ENCODE results near the gene ZCCHC12.

The ZCCHC12 gene

DNA sequence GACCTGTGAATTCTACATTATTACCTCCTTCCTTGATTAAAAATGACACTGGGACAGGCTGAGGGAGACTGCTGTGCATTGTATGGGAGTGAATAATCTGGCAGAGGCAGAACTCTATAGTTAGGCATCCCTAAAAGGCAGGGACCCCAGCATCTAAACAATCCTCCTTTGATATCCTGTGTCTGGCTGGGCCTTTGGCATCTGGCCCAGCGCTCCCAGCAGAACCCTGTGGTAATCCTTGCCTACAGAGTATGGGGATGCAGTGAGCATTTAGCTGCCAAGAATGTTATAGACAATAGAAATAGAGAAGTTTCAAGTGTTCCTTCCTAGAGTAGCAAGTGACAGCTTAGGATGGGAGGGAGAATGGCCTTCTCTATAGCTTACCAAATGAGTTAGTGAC is 38.5 kb downstream of the ZCCHC12 start (continued):
- no peak for TF ChIP-seq BACH2 (CRISPR knock-in tag; IDR thresholded peaks at IDR 0.05; ENCODE audit: borderline replicate concordance)
- TF ChIP-seq TCF4 (CRISPR knock-in tag; IDR thresholded peaks at IDR 0.05; ENCODE audit: borderline replicate concordance): no peak
- TF ChIP-seq ESRRG (CRISPR knock-in tag; IDR thresholded peaks at IDR 0.05): no peak

DNA sequence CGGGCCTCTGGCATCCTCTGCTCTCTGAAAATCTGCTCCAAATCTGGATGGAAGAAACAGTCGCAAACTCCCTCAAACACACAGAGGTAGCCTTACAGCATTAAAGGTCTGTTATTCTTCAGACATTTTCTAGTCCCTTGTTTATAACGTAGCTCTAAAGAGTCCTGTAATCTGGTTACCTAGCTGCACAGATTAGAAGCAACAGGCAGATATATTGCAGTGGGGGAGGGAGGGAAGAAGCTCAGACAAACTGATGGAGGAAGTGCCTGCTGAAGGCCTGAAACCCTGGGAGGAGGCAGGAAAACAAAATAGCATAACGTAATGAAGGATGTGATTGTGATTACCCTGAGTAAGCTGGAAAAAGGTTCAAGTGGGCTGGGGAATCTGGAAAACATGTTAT is 39.4 kb downstream of the ZCCHC12 start:
- TF ChIP-seq SNAI2 (CRISPR knock-in tag; IDR thresholded peaks at IDR 0.05) (no peak), ARNTL (CRISPR knock-in tag; IDR thresholded peaks at IDR 0.05; ENCODE audit: borderline replicate concordance, low read depth) (no peak), ZFP30 (CRISPR knock-in tag; IDR thresholded peaks at IDR 0.05) (no peak), BACH2 (CRISPR knock-in tag; IDR thresholded peaks at IDR 0.05; ENCODE audit: borderline replicate concordance) (no peak), ZC3H10 (CRISPR knock-in tag; IDR thresholded peaks at IDR 0.05) (no peak), ZNF70 (CRISPR knock-in tag; IDR thresholded peaks at IDR 0.05) (no peak), RARB (CRISPR knock-in tag; IDR thresholded peaks at IDR 0.05) (no peak), ZNF8 (CRISPR knock-in tag; IDR thresholded peaks at IDR 0.05) (no peak), ZFP3 (CRISPR knock-in tag; IDR thresholded peaks at IDR 0.05) (no peak), OSR1 (CRISPR knock-in tag; IDR thresholded peaks at IDR 0.05) (no peak)
- TF ChIP-seq, protein P1, sequence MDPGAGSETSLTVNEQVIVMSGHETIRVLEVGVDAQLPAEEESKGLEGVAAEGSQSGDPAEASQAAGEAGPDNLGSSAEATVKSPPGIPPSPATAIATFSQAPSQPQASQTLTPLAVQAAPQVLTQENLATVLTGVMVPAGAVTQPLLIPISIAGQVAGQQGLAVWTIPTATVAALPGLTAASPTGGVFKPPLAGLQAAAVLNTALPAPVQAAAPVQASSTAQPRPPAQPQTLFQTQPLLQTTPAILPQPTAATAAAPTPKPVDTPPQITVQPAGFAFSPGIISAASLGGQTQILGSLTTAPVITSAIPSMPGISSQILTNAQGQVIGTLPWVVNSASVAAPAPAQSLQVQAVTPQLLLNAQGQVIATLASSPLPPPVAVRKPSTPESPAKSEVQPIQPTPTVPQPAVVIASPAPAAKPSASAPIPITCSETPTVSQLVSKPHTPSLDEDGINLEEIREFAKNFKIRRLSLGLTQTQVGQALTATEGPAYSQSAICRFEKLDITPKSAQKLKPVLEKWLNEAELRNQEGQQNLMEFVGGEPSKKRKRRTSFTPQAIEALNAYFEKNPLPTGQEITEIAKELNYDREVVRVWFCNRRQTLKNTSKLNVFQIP (CRISPR knock-in tag; IDR thresholded peaks at IDR 0.05; ENCODE audit: borderline replicate concordance, low read depth): no peak
- TF ChIP-seq, protein P2, sequence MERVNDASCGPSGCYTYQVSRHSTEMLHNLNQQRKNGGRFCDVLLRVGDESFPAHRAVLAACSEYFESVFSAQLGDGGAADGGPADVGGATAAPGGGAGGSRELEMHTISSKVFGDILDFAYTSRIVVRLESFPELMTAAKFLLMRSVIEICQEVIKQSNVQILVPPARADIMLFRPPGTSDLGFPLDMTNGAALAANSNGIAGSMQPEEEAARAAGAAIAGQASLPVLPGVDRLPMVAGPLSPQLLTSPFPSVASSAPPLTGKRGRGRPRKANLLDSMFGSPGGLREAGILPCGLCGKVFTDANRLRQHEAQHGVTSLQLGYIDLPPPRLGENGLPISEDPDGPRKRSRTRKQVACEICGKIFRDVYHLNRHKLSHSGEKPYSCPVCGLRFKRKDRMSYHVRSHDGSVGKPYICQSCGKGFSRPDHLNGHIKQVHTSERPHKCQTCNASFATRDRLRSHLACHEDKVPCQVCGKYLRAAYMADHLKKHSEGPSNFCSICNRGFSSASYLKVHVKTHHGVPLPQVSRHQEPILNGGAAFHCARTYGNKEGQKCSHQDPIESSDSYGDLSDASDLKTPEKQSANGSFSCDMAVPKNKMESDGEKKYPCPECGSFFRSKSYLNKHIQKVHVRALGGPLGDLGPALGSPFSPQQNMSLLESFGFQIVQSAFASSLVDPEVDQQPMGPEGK (CRISPR knock-in tag; IDR thresholded peaks at IDR 0.05; ENCODE audit: borderline replicate concordance): no peak
- TF ChIP-seq, protein P3, sequence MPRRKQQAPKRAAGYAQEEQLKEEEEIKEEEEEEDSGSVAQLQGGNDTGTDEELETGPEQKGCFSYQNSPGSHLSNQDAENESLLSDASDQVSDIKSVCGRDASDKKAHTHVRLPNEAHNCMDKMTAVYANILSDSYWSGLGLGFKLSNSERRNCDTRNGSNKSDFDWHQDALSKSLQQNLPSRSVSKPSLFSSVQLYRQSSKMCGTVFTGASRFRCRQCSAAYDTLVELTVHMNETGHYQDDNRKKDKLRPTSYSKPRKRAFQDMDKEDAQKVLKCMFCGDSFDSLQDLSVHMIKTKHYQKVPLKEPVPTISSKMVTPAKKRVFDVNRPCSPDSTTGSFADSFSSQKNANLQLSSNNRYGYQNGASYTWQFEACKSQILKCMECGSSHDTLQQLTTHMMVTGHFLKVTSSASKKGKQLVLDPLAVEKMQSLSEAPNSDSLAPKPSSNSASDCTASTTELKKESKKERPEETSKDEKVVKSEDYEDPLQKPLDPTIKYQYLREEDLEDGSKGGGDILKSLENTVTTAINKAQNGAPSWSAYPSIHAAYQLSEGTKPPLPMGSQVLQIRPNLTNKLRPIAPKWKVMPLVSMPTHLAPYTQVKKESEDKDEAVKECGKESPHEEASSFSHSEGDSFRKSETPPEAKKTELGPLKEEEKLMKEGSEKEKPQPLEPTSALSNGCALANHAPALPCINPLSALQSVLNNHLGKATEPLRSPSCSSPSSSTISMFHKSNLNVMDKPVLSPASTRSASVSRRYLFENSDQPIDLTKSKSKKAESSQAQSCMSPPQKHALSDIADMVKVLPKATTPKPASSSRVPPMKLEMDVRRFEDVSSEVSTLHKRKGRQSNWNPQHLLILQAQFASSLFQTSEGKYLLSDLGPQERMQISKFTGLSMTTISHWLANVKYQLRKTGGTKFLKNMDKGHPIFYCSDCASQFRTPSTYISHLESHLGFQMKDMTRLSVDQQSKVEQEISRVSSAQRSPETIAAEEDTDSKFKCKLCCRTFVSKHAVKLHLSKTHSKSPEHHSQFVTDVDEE (CRISPR knock-in tag; IDR thresholded peaks at IDR 0.05): no peak
- no peak for ATAC-seq

DNA sequence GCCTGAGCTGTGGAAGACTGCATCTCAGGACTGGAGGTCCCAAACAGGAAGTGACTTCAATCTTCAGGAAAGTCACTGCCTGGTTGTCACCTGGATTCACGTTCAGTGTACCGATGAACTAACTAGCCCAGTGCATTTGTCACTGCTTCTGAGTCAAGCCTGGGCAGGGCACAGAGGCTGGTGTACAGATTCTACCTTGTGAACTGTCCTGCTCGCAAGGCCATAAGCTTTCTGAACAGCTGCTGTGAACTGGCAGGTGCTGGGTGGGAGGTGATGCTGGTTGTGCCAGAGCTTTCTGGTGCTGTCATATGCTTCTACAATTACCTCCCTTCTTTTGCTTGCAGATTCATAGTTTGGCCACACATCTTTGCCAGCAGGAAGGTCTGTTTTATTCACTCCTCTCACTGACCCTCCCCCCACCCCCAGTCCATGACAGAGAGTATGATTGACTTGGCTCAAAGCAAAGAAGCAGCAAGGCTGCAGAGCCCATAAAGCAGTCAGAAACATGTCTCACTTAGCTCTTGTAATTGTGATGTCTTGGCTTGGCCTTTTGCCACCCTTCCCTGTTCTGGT is 40.5 kb downstream of the ZCCHC12 start:
- TF ChIP-seq ISL1 (CRISPR knock-in tag; IDR thresholded peaks at IDR 0.05): no peak
- TF ChIP-seq, protein P4, sequence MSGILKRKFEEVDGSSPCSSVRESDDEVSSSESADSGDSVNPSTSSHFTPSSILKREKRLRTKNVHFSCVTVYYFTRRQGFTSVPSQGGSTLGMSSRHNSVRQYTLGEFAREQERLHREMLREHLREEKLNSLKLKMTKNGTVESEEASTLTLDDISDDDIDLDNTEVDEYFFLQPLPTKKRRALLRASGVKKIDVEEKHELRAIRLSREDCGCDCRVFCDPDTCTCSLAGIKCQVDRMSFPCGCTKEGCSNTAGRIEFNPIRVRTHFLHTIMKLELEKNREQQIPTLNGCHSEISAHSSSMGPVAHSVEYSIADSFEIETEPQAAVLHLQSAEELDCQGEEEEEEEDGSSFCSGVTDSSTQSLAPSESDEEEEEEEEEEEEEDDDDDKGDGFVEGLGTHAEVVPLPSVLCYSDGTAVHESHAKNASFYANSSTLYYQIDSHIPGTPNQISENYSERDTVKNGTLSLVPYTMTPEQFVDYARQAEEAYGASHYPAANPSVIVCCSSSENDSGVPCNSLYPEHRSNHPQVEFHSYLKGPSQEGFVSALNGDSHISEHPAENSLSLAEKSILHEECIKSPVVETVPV (CRISPR knock-in tag; IDR thresholded peaks at IDR 0.05): no peak
- TF ChIP-seq ZNF565 (CRISPR knock-in tag; conservative IDR thresholded peaks at IDR 0.05; ENCODE audit: low read depth): no peak
- TF ChIP-seq SNAI2 (CRISPR knock-in tag; IDR thresholded peaks at IDR 0.05): no peak
- no peak for TF ChIP-seq OSR1 (CRISPR knock-in tag; IDR thresholded peaks at IDR 0.05)
- no peak for TF ChIP-seq CSDC2 (CRISPR knock-in tag; IDR thresholded peaks at IDR 0.05)
- no peak for TF ChIP-seq TOX (CRISPR knock-in tag; IDR thresholded peaks at IDR 0.05; ENCODE audit: borderline replicate concordance)
- TF ChIP-seq BACH2 (CRISPR knock-in tag; IDR thresholded peaks at IDR 0.05; ENCODE audit: borderline replicate concordance): no peak
- no peak for TF ChIP-seq GLIS3 (CRISPR knock-in tag; IDR thresholded peaks at IDR 0.05)
- no peak for TF ChIP-seq TCF4 (CRISPR knock-in tag; IDR thresholded peaks at IDR 0.05; ENCODE audit: borderline replicate concordance)
- no peak for TF ChIP-seq ZNF8 (CRISPR knock-in tag; IDR thresholded peaks at IDR 0.05)
- TF ChIP-seq ZNF70 (CRISPR knock-in tag; IDR thresholded peaks at IDR 0.05): no peak
- ATAC-seq: no peak

DNA sequence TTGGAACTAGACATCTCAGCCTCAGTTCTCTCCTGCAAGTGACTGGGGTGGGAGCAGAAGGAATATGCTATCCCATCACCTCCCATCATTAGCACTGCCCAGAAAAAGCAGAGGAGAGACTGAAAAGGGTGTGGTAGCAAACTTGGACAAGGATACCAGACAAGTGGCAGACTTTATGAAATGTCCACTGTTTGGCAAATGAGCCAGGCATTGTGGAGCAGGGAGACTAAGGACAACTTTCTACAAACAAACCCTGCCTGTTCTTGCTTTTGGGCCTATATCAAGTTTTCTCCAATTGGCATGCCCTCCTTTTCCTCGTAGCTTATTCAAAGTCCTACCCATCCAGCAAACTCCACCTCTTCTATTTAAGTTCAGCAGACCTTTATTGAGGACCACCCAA is 41.6 kb downstream of the ZCCHC12 start:
- TF ChIP-seq TOX (CRISPR knock-in tag; IDR thresholded peaks at IDR 0.05; ENCODE audit: borderline replicate concordance) (no peak), BACH2 (CRISPR knock-in tag; IDR thresholded peaks at IDR 0.05; ENCODE audit: borderline replicate concordance) (no peak), PPARA (CRISPR knock-in tag; IDR thresholded peaks at IDR 0.05; ENCODE audit: borderline replicate concordance) (no peak), ZNF70 (CRISPR knock-in tag; IDR thresholded peaks at IDR 0.05) (no peak), RARB (CRISPR knock-in tag; IDR thresholded peaks at IDR 0.05) (no peak)
- TF ChIP-seq, protein P1 (CRISPR knock-in tag; IDR thresholded peaks at IDR 0.05; ENCODE audit: borderline replicate concordance, low read depth): no peak
- no peak for ATAC-seq
